Prostate gland (tissue), 2 donors: ENCODE measurements around the gene RFXANK. TPM values are rescaled to one million over a fixed set of nuclear protein-coding genes. Genes with fewer than 3 reads are reported as not detected.
A peak's percentile ranks its signal among the peaks of the same experiment; 100 is the strongest.
"Not testable (repeated sequence)": the region's sequence is repeated elsewhere in the genome, so short reads cannot be mapped to it uniquely, and the experiment has no call there.

ENCODE experiments used
- DNase-seq: peaks from one replicate; pipeline ENCODE4 v3.0.0-alpha.2; 2019; ENCODE audit warnings: low spot score
- H3K27ac ChIP-seq, 2 donors: fragments of 200-600 bp; sonication (generic); 2 replicates each; pipeline ENCODE4 v1.5.1; 2017 to 2019
- H3K27me3 ChIP-seq: fragments of 200-600 bp; sonication (generic); replicated peaks from 2 replicates; pipeline ENCODE4 v1.5.1; 2019; ENCODE audit not compliant: insufficient read depth
- H3K36me3 ChIP-seq, 2 donors: fragments of 200-600 bp; sonication (generic); 1 replicate in 1 of 2; 2 replicates in 1 of 2; pipeline versions ENCODE4 v1.5.1 to v1.8.1; 2017 to 2019
- H3K4me1 ChIP-seq: fragments of 200-600 bp; sonication (generic); replicated peaks from 2 replicates; pipeline ENCODE4 v1.5.1; 2019
- H3K4me3 ChIP-seq, 2 donors: fragments of 200-600 bp; sonication (generic); 2 replicates each; pipeline ENCODE4 v1.5.1; 2017 to 2019
- H3K9me3 ChIP-seq: fragments of 200-600 bp; sonication (generic); 2 replicates; pipeline ENCODE4 v1.5.1; 2017
- CTCF ChIP-seq, 4 experiments: fragments of 200-600 bp in 2 of 4; fragments of 450-650 bp in 2 of 4; sonication (generic) in 2 of 4; IDR thresholded peaks; 1 replicate in 3 of 4; 2 replicates in 1 of 4; pipeline ENCODE4 v1.5.1; 2016 to 2019; ENCODE audit warnings: antibody characterized with exemption in 4 of 4, mild to moderate bottlenecking in 2 of 4, moderate library complexity in 2 of 4
- POLR2A ChIP-seq: fragments of 450-650 bp; IDR thresholded peaks from one replicate; pipeline ENCODE4 v1.6.1; 2016; ENCODE audit warnings: antibody characterized with exemption, mild to moderate bottlenecking
- POLR2AphosphoS5 ChIP-seq: sonication (generic); formaldehyde crosslinking; IDR thresholded peaks from one replicate; pipeline ENCODE4 v1.6.1; 2017; ENCODE audit warnings: antibody characterized with exemption
- WGBS: methylation state at CpG from one replicate; pipeline ENCODE4 v1.1.5; 2018; 5-methylcytosine and 5-hydroxymethylcytosine counted together
- intact Hi-C: fragments of 100-400 bp; cut with DNase I; formaldehyde crosslinking; loops from one replicate; pipeline ENCODE4 v1.14.2; 2022
- total RNA-seq, 2 donors: library from RNA; depleted of rRNA; stranded (reverse); fragments of >200 nt; gene quantifications; one replicate each; pipeline ENCODE4 v1.1.0, GENCODE V29; 2016

RFXANK gene
- total RNA-seq, 2 donors from 2014 or later, result 44.2 to 46.3 TPM

DNA sequence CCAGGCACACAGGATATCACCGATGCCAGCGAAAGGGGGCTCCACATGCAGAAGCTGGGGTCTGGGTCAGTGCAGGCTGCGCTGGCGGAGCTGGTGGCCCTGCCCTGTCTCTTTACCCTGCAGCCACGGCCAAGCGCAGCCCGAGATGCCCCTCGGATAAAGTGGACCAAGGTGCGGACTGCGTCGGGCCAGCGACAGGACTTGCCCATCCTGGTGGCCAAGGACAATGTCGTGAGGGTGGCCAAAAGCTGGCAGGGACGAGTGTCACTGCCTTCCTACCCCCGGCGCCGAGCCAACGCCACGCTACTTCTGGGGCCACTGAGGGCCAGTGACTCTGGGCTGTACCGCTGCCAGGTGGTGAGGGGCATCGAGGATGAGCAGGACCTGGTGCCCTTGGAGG, 26.9 kb downstream of the RFXANK start:
- Histone ChIP-seq H3K9me3 (no peaks in the 10 kb centered on the region), H3K36me3 (no peaks in the 10 kb centered on the region), H3K27ac (no peak overlapping the region), H3K27me3 (no peaks in the 10 kb centered on the region), H3K4me1 (no peaks in the 10 kb centered on the region), H3K4me3 (no peak overlapping the region)
- 89% methylated on average over 21 of the region's 21 CpGs for WGBS
- intact Hi-C loops, result no loop called here
- no peak for TF ChIP-seq POLR2A
- no peak for TF ChIP-seq POLR2AphosphoS5
- no peak for TF ChIP-seq CTCF (IDR thresholded peaks at IDR 0.05)
- DNase-seq, result no peak

DNA sequence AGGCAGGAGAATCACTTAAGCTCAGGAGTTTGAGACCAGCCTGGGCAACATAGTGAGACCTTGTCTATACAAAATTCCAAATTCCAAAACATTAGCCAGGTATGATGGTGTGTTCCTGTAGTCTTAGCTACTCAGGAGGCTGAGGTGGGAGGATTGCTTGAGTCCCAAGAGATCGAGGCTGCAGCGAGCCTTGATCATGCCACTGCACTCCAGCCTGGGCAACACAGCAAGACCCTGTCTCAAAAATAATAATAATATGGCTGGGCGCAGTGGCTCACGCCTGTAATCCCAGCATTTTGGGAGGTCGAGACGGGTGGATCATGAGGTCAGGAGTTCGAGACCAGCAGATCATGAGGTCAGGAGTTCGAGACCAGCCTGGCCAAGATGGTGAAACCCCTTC, 28.9 kb downstream of the RFXANK start:
- H3K4me3 ChIP-seq, H3K27ac ChIP-seq, H3K27me3 ChIP-seq, H3K4me1 ChIP-seq, H3K36me3 ChIP-seq, H3K9me3 ChIP-seq, DNase-seq: not testable (repeated sequence)
- 85% methylated on average over 8 of the region's 8 CpGs for WGBS
- intact Hi-C loops, result loop anchor here (10.0 kb wide), 1 partner anchor 76 kb away; no protein-coding TSS in a partner anchor

- H3K4me1 ChIP-seq, result no peaks in the 10 kb centered on the region
- H3K27me3 ChIP-seq, result no peaks in the 10 kb centered on the region
- no peaks in the 10 kb centered on the region for H3K9me3 ChIP-seq
- H3K4me3 ChIP-seq, result no peak overlapping the region
- 88% methylated on average over 5 of the region's 5 CpGs for WGBS
- H3K36me3 ChIP-seq, result no peaks in the 10 kb centered on the region
- intact Hi-C loops, result loop anchor here (10.0 kb wide), 1 partner anchor 78 kb away; no protein-coding TSS in a partner anchor
- TF ChIP-seq POLR2A (no peak), POLR2AphosphoS5 (no peak), CTCF (IDR thresholded peaks at IDR 0.05) (no peak)
- H3K27ac ChIP-seq, result no peak overlapping the region
- DNase-seq, result no peak
Measured at GRCh38 chr19:19223060-19223459, 31.0 kb downstream of the RFXANK start.

GRCh38 chr19:19223636-19224035, 31.6 kb downstream of the RFXANK start:
- H3K27me3 ChIP-seq, result no peaks in the 10 kb centered on the region
- H3K4me1 ChIP-seq, result no peaks in the 10 kb centered on the region
- H3K4me3 ChIP-seq, result no peak overlapping the region
- no peak for TF ChIP-seq POLR2A
- no peak for TF ChIP-seq CTCF (IDR thresholded peaks at IDR 0.05)
- no peak for TF ChIP-seq POLR2AphosphoS5
- H3K27ac ChIP-seq, result no peak overlapping the region
- H3K9me3 ChIP-seq, result no peaks in the 10 kb centered on the region
- no peak for DNase-seq
- WGBS, result 50% methylated on average over 6 of the region's 6 CpGs
- intact Hi-C loops, result loop anchor here (10.0 kb wide), 1 partner anchor 79 kb away; no protein-coding TSS in a partner anchor
- no peaks in the 10 kb centered on the region for H3K36me3 ChIP-seq

DNA sequence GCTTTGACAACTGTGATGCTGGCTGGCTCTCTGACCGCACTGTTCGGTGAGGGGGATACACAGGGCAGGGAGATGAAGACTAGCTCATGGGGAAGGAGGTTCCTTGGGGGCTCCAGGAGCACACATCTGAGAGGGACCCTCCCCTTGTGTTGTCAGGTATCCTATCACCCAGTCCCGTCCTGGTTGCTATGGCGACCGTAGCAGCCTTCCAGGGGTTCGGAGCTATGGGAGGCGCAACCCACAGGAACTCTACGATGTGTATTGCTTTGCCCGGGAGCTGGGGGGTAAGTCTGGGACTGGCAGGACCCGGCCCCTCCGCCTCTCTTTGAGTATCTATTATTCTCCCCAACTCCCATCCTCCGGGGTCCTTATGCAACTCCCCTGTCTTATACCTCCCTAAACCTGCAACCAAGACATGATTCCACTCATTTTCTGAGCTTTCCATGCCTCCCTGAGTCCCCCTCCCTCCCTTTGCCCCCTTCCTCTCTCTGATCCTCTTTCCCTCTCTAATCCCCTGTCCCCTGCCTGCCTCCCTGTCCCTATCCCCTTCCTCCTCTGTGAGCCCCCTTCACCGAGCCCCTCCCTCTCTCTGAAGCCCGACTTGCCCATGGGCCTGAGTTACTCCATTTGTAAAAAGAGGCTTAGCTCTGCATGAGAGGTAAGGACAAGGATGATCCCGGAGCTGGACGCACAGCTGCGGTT, 32.2 kb downstream of the RFXANK start:
- Histone ChIP-seq H3K27ac (no peak overlapping the region), H3K4me1 (no peaks in the 10 kb centered on the region), H3K27me3 (no peaks in the 10 kb centered on the region), H3K4me3 (peak overlapping the region in 1 of 2 donors; percentile 21), H3K36me3 (no peaks in the 10 kb centered on the region), H3K9me3 (no peaks in the 10 kb centered on the region)
- 65% methylated on average over 17 of the region's 17 CpGs for WGBS
- TF ChIP-seq POLR2A (no peak), POLR2AphosphoS5 (no peak), CTCF (IDR thresholded peaks at IDR 0.05) (no peak)
- DNase-seq, result no peak
- intact Hi-C loops, result loop anchor here (10.0 kb wide), 1 partner anchor 80 kb away; no protein-coding TSS in a partner anchor
